MM.1S (cell line): ENCODE results near the gene NLGN4Y.

ENCODE experiments used
- DNase-seq: peaks from one replicate; pipeline ENCODE4 v3.0.0-alpha.2; 2015
- H2AFZ ChIP-seq: fragments of 300-600 bp; sonication (generic); 2 replicates; pipeline ENCODE4 v1.6.0; 2016; ENCODE audit warnings: antibody characterized with exemption, low read length
- H3F3A ChIP-seq: fragments of 300-600 bp; sonication (generic); 2 replicates; pipeline ENCODE4 v1.6.1; 2016; ENCODE audit warnings: mild to moderate bottlenecking, antibody characterized with exemption, low read length, moderate library complexity, mixed read lengths; ENCODE audit not compliant: insufficient read depth
- H3K27ac ChIP-seq: fragments of 300-600 bp; sonication (generic); 2 replicates; pipeline ENCODE4 v1.5.1; 2016; ENCODE audit warnings: mild to moderate bottlenecking, low read length
- H3K27me3 ChIP-seq: fragments of 300-600 bp; sonication (generic); replicated peaks from 2 replicates; pipeline ENCODE4 v1.6.0; 2016; ENCODE audit warnings: low read length; ENCODE audit not compliant: insufficient read depth
- H3K36me3 ChIP-seq: fragments of 300-600 bp; sonication (generic); replicated peaks from 2 replicates; pipeline ENCODE4 v1.6.1; 2016; ENCODE audit warnings: mild to moderate bottlenecking, low read length, mixed read lengths; ENCODE audit not compliant: insufficient read depth
- H3K4me1 ChIP-seq: fragments of 300-600 bp; sonication (generic); 2 replicates; pipeline ENCODE4 v1.6.1; 2016; ENCODE audit warnings: low read length, mixed read lengths
- H3K4me2 ChIP-seq: fragments of 300-600 bp; sonication (generic); 2 replicates; pipeline ENCODE4 v1.6.0; 2016; ENCODE audit warnings: low read depth, low read length
- H3K4me3 ChIP-seq: fragments of 300-600 bp; sonication (generic); 2 replicates; pipeline ENCODE4 v1.5.1; 2016; ENCODE audit warnings: low read length, mixed read lengths
- H3K79me2 ChIP-seq: fragments of 300-600 bp; sonication (generic); 2 replicates; pipeline ENCODE4 v1.6.1; 2016; ENCODE audit warnings: mixed run types, low read length, mixed read lengths
- H3K9ac ChIP-seq: fragments of 300-600 bp; sonication (generic); 2 replicates; pipeline ENCODE4 v1.6.1; 2016; ENCODE audit warnings: low read length, mixed read lengths
- H3K9me2 ChIP-seq: fragments of 300-600 bp; sonication (generic); replicated peaks from 2 replicates; pipeline ENCODE4 v1.6.1; 2016; ENCODE audit warnings: mild to moderate bottlenecking, low read length, mixed read lengths; ENCODE audit not compliant: insufficient read depth
- H3K9me3 ChIP-seq: fragments of 300-600 bp; sonication (generic); replicated peaks from 2 replicates; pipeline ENCODE4 v1.6.1; 2016; ENCODE audit warnings: mild to moderate bottlenecking, low read length, mixed read lengths; ENCODE audit not compliant: insufficient read depth
- H4K20me1 ChIP-seq: fragments of 300-600 bp; sonication (generic); 2 replicates; pipeline ENCODE4 v1.6.1; 2016; ENCODE audit warnings: mild to moderate bottlenecking, low read length, moderate library complexity, mixed read lengths; ENCODE audit not compliant: insufficient read depth
- CTCF ChIP-seq: fragments of 300-600 bp; sonication (generic); IDR thresholded peaks from 2 replicates; pipeline ENCODE4 v1.5.1; 2016; ENCODE audit warnings: antibody characterized with exemption, low read length, mixed read lengths
- EZH2 ChIP-seq: fragments of 300-600 bp; sonication (generic); optimal IDR thresholded peaks from 2 replicates; pipeline ENCODE3; 2017; ENCODE audit warnings: low read depth, mild to moderate bottlenecking, antibody characterized with exemption, low read length, mixed read lengths
- EZH2phosphoT487 ChIP-seq: fragments of 300-600 bp; sonication (generic); IDR thresholded peaks from 2 replicates; pipeline ENCODE4 v1.6.1; 2018; ENCODE audit warnings: antibody characterized with exemption, low read length

Gene NLGN4Y

GRCh38 chrY:14793674-14794073, 269.3 kb downstream of the NLGN4Y start:
- Histone ChIP-seq H3K4me1 (no peaks in the 10 kb centered on the region), H3K27ac (no peak overlapping the region), H3K79me2 (no peaks in the 10 kb centered on the region), H3K4me3 (no peak overlapping the region), H3K9me2 (no peaks in the 10 kb centered on the region), H3K27me3 (no peaks in the 10 kb centered on the region), H3K36me3 (no peaks in the 10 kb centered on the region), H3K9me3 (no peaks in the 10 kb centered on the region), H3F3A (no peaks in the 10 kb centered on the region), H4K20me1 (no peaks in the 10 kb centered on the region), H3K4me2 (no peak overlapping the region), H2AFZ (no peak overlapping the region), H3K9ac (no peak overlapping the region)
- no peak for DNase-seq
- TF ChIP-seq CTCF (no peak), EZH2 (no peak), EZH2phosphoT487 (no peak)

GRCh38 chrY:14798010-14798409, 273.7 kb downstream of the NLGN4Y start:
- no peaks in the 10 kb centered on the region for H3K27me3 ChIP-seq
- H3K4me3 ChIP-seq: no peak overlapping the region
- no peak overlapping the region for H2AFZ ChIP-seq
- H3K9ac ChIP-seq: no peak overlapping the region
- no peak overlapping the region for H3K27ac ChIP-seq
- no peaks in the 10 kb centered on the region for H3K9me3 ChIP-seq
- H3K79me2 ChIP-seq: no peaks in the 10 kb centered on the region
- H3K4me1 ChIP-seq: no peaks in the 10 kb centered on the region
- TF ChIP-seq EZH2phosphoT487 (no peak), CTCF (no peak), EZH2 (no peak)
- H3K36me3 ChIP-seq: no peaks in the 10 kb centered on the region
- H4K20me1 ChIP-seq: no peaks in the 10 kb centered on the region
- H3K4me2 ChIP-seq: no peak overlapping the region
- no peak for DNase-seq
- no peaks in the 10 kb centered on the region for H3F3A ChIP-seq
- H3K9me2 ChIP-seq: no peaks in the 10 kb centered on the region

- TF ChIP-seq EZH2: no peak
- TF ChIP-seq EZH2phosphoT487: no peak
- no peak for TF ChIP-seq CTCF
- Histone ChIP-seq H3K36me3 (no peaks in the 10 kb centered on the region), H3K4me1 (no peaks in the 10 kb centered on the region), H3F3A (no peaks in the 10 kb centered on the region), H4K20me1 (no peaks in the 10 kb centered on the region), H3K9me2 (no peaks in the 10 kb centered on the region), H3K27me3 (no peaks in the 10 kb centered on the region), H2AFZ (no peak overlapping the region), H3K9ac (no peak overlapping the region), H3K9me3 (no peaks in the 10 kb centered on the region), H3K79me2 (no peaks in the 10 kb centered on the region), H3K4me3 (no peak overlapping the region), H3K4me2 (no peak overlapping the region), H3K27ac (no peak overlapping the region)
- no peak for DNase-seq
These were observed 276.8 kb downstream of the NLGN4Y start for GRCh38 chrY:14801096-14801495.
